Right lobe of liver (tissue), 4 donors: ENCODE measurements around the gene OLFM2.

ENCODE experiments used
- CTCF ChIP-seq, 4 donors: fragments of 200-600 bp in 3 of 4; fragments of 450-650 bp in 1 of 4; IDR thresholded peaks; one replicate each; pipeline versions ENCODE4 v1.5.1 to v1.8.0; 2016 to 2022; ENCODE audit warnings: antibody characterized with exemption in 4 of 4, mild to moderate bottlenecking in 2 of 4
- POLR2A ChIP-seq: fragments of 450-650 bp; IDR thresholded peaks from one replicate; pipeline ENCODE4 v1.6.1; 2017; ENCODE audit warnings: antibody characterized with exemption, mild to moderate bottlenecking
- donor health status: DM: no; HTN: no; CAD: no.
- donor health status: DM: no; HTN: no; CAD: no.
- donor health status: DM: no; HTN: yes; CAD: no.

DNA sequence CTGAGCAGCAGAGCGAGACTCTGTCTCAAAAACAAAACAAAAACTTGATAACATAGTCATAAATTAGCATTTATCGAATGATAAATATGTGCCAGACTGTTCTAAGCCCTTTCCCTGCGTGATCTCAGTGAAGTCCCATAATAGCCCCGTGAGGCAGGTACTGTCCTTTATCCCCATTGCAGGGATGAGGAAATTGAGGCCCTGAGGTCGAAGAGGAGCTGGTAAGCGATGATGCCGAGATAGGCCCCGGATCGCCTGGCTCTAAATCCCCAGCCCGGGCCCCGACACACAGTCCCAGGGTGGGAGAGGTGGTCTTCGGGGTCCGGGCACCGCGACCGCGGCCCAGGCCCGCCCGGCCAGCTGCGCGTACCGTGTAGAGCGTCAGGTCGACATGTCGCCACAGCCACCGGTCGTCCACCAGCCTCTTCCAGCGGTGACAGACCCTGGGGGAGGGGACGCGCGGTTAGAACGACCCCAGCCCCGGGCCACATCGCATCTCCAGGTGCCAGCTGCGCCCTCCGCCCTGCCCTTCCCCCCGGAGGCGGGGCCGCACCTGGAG, 118.1 kb downstream of the OLFM2 start:
- TF ChIP-seq CTCF (IDR thresholded peaks at IDR 0.05) (no peak), POLR2A (no peak)
